ENCODE results near the gene PHACTR1. TPM values are rescaled to one million over a fixed set of nuclear protein-coding genes. Genes with fewer than 3 reads are reported as not detected.

The PHACTR1 gene
- total and polyA plus RNA-seq, 2 of the 4 experiments (the other 2 are of a cell fraction): not detected

GRCh38 chr6:13281686-13282085, 565.1 kb downstream of the PHACTR1 start:
- Histone ChIP-seq H3K4me1 (ENCODE audit: control insufficient read depth, insufficient read depth, low read length) (no peaks in the 10 kb centered on the region), H3K9me1 (ENCODE audit: insufficient read depth, low read length) (no peaks in the 10 kb centered on the region), H3K4me2 (ENCODE audit: low read depth, low read length) (no peak overlapping the region), H2BK15ac (ENCODE audit: low read depth, low read length) (no peak overlapping the region), H4K91ac (ENCODE audit: insufficient read depth, low read depth, low read length) (no peak overlapping the region), H2AFZ (replicated peaks; ENCODE audit: low read length, poor library complexity) (no peak overlapping the region), H3K9ac (ENCODE audit: low read depth, low read length) (no peak overlapping the region), H3K9me3 (ENCODE audit: control insufficient read depth, insufficient read depth, low read length) (no peaks in the 10 kb centered on the region; the same call in 1 of the 2 replicates), H3K23ac (ENCODE audit: low read depth, low read length) (no peak overlapping the region), H3K79me1 (ENCODE audit: low read depth in 1 of 2, low read length in 2 of 2) (no peaks in the 10 kb centered on the region), H2AK9ac (replicated peaks; ENCODE audit: low read depth, low read length, poor library complexity) (no peak overlapping the region), H2BK20ac (ENCODE audit: low read depth, low read length) (no peak overlapping the region), H3K27ac (ENCODE audit: insufficient read depth, low read length) (no peak overlapping the region), H3K4me3 (ENCODE audit: insufficient read depth, low read depth, low read length) (no peak overlapping the region), H2BK5ac (ENCODE audit: low read depth, low read length, poor library complexity, severe bottlenecking) (no peak overlapping the region), H2BK120ac (ENCODE audit: low read depth, low read length) (no peak overlapping the region), H2AK5ac (ENCODE audit: low read depth, low read length) (no peak overlapping the region), H3K18ac (ENCODE audit: low read depth, low read length) (no peak overlapping the region), H3K14ac (replicated peaks; ENCODE audit: low read depth, low read length) (no peak overlapping the region), H3K4ac (ENCODE audit: low read depth, low read length) (no peak overlapping the region), H4K20me1 (ENCODE audit: insufficient read depth, low read length) (no peaks in the 10 kb centered on the region), H3K36me3 (ENCODE audit: control insufficient read depth, insufficient read depth, low read length) (no peaks in the 10 kb centered on the region), H4K8ac (ENCODE audit: low read depth in 2 of 2, low read length in 2 of 2) (no peak overlapping the region), H3K56ac (ENCODE audit: extremely low read depth, insufficient read depth, low read length) (no peak overlapping the region), H4K5ac (ENCODE audit: low read depth, low read length) (no peak overlapping the region), H3K27me3 (ENCODE audit: control insufficient read depth, insufficient read depth, low read length) (no peaks in the 10 kb centered on the region)
- intact Hi-C loops (cut with micrococcal nuclease) (no loop called here), in situ Hi-C loops (cut with MboI; ENCODE audit: low sequenced_read_pairs) (no loop called here), dilution Hi-C loops (cut with HindIII; ENCODE audit: low sequenced_read_pairs, unreplicated experiment) (no loop called here)
- no peak for DNase-seq
- POLR2A ChIA-PET (ENCODE audit: unreplicated experiment): no interaction called here
- ATAC-seq (ENCODE audit: low read depth): no peak
- no TSS peak for BruUV-seq (replicated peaks)
- WGBS, 2 experiments (ENCODE audit: extremely low coverage in 2 of 2, insufficient read length in 1 of 2): 80% methylated on average over 1 of the region's 9 CpGs; no CpG with 5 or more reads in 1 of the 2 experiments
- CTCF ChIA-PET: no interaction called here
- TF ChIP-seq MAZ (IDR thresholded peaks at IDR 0.05; ENCODE audit: borderline replicate concordance, low read depth, low read length): no peak
- TF ChIP-seq CHD1 (IDR thresholded peaks at IDR 0.05; ENCODE audit: low read depth, low read length): no peak
- TF ChIP-seq NFE2L2 (IDR thresholded peaks at IDR 0.05; ENCODE audit: low read depth, low read length): no peak
